GM23248 (cell line): ENCODE data around the gene SCOC. TPM values are rescaled to one million over a fixed set of nuclear protein-coding genes. Genes with fewer than 3 reads are reported as not detected.
A peak's percentile ranks its signal among the peaks of the same experiment; 100 is the strongest.

Source experiments
- DNase-seq: peaks from one replicate; pipeline ENCODE4 v3.0.0-alpha.2; 2015
- H2AFZ ChIP-seq: fragments of 200-600 bp; sonication (generic); 2 replicates; pipeline ENCODE4 v1.6.1; 2016; ENCODE audit warnings: antibody characterized with exemption
- H3F3A ChIP-seq: fragments of 200-600 bp; sonication (generic); 2 replicates; pipeline ENCODE4 v1.6.1; 2016; ENCODE audit warnings: mild to moderate bottlenecking, antibody characterized with exemption, mixed run types; ENCODE audit not compliant: insufficient read depth
- H3K27ac ChIP-seq: fragments of 200-600 bp; sonication (generic); 2 replicates; pipeline ENCODE4 v1.5.1; 2016; ENCODE audit warnings: mild to moderate bottlenecking
- H3K27me3 ChIP-seq: fragments of 200-600 bp; sonication (generic); replicated peaks from 2 replicates; pipeline ENCODE4 v1.6.1; 2016; ENCODE audit warnings: mild to moderate bottlenecking; ENCODE audit not compliant: insufficient read depth
- H3K36me3 ChIP-seq: fragments of 200-600 bp; sonication (generic); 2 replicates; pipeline ENCODE4 v1.6.1; 2016; ENCODE audit warnings: low read depth, mild to moderate bottlenecking
- H3K4me1 ChIP-seq: fragments of 200-600 bp; sonication (generic); 2 replicates; pipeline ENCODE4 v1.6.1; 2016; ENCODE audit warnings: mild to moderate bottlenecking; ENCODE audit not compliant: insufficient read depth
- H3K4me2 ChIP-seq: fragments of 200-600 bp; sonication (generic); one replicate; pipeline ENCODE4 v1.6.1; 2016; ENCODE audit warnings: mild to moderate bottlenecking; ENCODE audit not compliant: unreplicated experiment
- H3K4me3 ChIP-seq: fragments of 200-600 bp; sonication (generic); 2 replicates; pipeline ENCODE4 v1.5.1; 2016; ENCODE audit warnings: mild to moderate bottlenecking
- H3K79me2 ChIP-seq: fragments of 200-600 bp; sonication (generic); 2 replicates; pipeline ENCODE4 v1.6.1; 2016; ENCODE audit warnings: mild to moderate bottlenecking; ENCODE audit not compliant: insufficient read depth
- H3K9ac ChIP-seq: fragments of 200-600 bp; sonication (generic); 2 replicates; pipeline ENCODE4 v1.6.1; 2016; ENCODE audit warnings: mild to moderate bottlenecking
- H3K9me2 ChIP-seq: fragments of 200-600 bp; sonication (generic); 2 replicates; pipeline ENCODE4 v1.6.1; 2016; ENCODE audit warnings: mixed run types, mild to moderate bottlenecking, moderate library complexity; ENCODE audit not compliant: insufficient read depth
- H3K9me3 ChIP-seq: fragments of 200-600 bp; sonication (generic); one replicate; pipeline ENCODE4 v1.6.1; 2017; ENCODE audit warnings: low read depth
- H4K20me1 ChIP-seq: fragments of 200-600 bp; sonication (generic); 2 replicates; pipeline ENCODE4 v1.6.0; 2016; ENCODE audit not compliant: insufficient read depth
- EZH2 ChIP-seq: fragments of 200-600 bp; sonication (generic); IDR thresholded peaks from 2 replicates; pipeline ENCODE4 v1.6.1; 2018; ENCODE audit warnings: antibody characterized with exemption, mild to moderate bottlenecking; ENCODE audit not compliant: insufficient read depth, poor library complexity, severe bottlenecking
- EZH2phosphoT487 ChIP-seq: fragments of 200-600 bp; sonication (generic); IDR thresholded peaks from 2 replicates; pipeline ENCODE4 v1.6.1; 2018; ENCODE audit warnings: antibody characterized with exemption, moderate library complexity, mild to moderate bottlenecking, low read depth; ENCODE audit not compliant: insufficient read depth
- WGBS, 2 experiments: methylation state at CpG; one replicate each; pipeline ENCODE4 v1.1.6; 2015 to 2017; ENCODE audit warnings: low lambda C conversion rate in 2 of 2, low coverage in 1 of 2; ENCODE audit errors: missing lambda C conversion rate in 2 of 2; 5-methylcytosine and 5-hydroxymethylcytosine counted together
- in situ Hi-C: fragments of 300-500 bp; cut with MboI; formaldehyde crosslinking; loops from 2 replicates; pipeline ENCODE4 v1.15.0; 2020
- polyA plus RNA-seq: library from polyadenylated mRNA; unstranded; fragments of >200 nt; fragmentation: Nextera tagmentation; extraction: Ambion mirVana; gene quantifications from 2 replicates; pipeline ENCODE4 v1.2.1, GENCODE V29; 2016
- total RNA-seq: library from RNA; depleted of rRNA; stranded (reverse); fragments of >200 nt; shearing (Covaris generic); gene quantifications from 2 replicates; pipeline ENCODE4 v1.2.3, GENCODE V29; 2014

The SCOC gene
- total and polyA plus RNA-seq, 2 experiments from 2014 or later: 104 to 124 TPM

DNA sequence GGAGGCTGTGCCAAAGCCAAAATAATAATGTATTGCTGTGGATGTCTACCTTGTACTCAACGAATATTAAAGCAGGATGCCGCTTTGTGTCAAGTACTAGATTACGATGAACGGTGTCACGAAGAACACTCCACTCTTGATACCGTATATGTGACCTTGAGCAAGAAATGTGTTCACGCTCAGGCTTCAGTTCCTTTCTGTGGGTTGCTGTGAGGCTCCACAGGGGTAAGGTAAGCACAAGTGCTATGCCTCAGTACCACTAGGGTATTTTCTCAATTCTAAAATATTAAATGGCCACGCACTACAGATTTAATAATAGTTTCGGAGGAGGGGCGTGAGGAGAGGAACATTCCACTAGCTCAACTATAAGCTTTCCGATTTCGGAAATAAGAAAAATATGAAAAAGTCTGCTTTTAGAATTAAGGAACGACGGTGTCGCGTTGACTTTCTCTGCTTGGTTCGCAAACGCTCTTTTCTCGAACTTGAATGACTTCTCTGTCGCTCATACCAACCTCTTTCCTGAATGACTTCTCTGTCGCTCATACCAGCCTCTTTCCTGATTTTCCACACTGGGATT is 607 bp upstream of the SCOC start:
- Histone ChIP-seq H3K4me2 (peak overlapping the region; percentile 85), H3K4me1 (peaks cover 25% of the 10 kb centered on the region), H3K9ac (peak overlapping the region; percentile 79), H3F3A (peaks cover 25% of the 10 kb centered on the region), H2AFZ (peak overlapping the region; percentile 97), H3K9me2 (no peaks in the 10 kb centered on the region), H3K9me3 (no peaks in the 10 kb centered on the region), H4K20me1 (peaks cover 5% of the 10 kb centered on the region; the same call in 1 of the 2 replicates), H3K79me2 (peaks cover 40% of the 10 kb centered on the region), H3K27ac (peak overlapping the region; percentile 66), H3K27me3 (no peaks in the 10 kb centered on the region), H3K4me3 (peak overlapping the region; percentile 85), H3K36me3 (no peaks in the 10 kb centered on the region)
- in situ Hi-C loops: loop anchor here (25.0 kb wide), 2 partner anchors 239 to 764 kb away; partner anchors contain the start of gene RNF150
- no peak for TF ChIP-seq EZH2phosphoT487
- no peak for TF ChIP-seq EZH2
- DNase-seq: peak; percentile 55
- WGBS, 2 experiments: 6% methylated on average over 21 of the region's 21 CpGs

DNA sequence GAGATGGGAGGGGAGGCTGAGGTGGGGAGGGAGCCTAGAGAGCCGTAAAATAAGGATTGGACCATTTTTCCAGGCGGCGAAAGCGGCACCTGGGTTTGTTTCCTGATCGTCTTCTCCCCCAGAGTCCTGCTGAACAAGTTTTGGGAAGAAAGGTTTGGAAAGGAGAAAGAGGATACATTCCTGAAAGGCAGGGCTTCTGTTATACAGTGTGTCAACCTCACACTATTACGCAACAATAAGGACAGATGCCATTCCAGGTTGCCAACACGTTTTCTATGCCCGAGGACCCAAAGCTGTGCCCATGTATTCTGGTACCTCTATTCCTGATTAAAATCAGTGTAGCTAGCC is 658 bp downstream of the SCOC start:
- in situ Hi-C loops: loop anchor here (25.0 kb wide), 2 partner anchors 238 to 763 kb away; partner anchors contain the start of gene RNF150
- Histone ChIP-seq H4K20me1 (peaks cover 13% of the 10 kb centered on the region; the same call in 1 of the 2 replicates), H3K4me2 (peak overlapping the region; percentile 93), H3F3A (peaks cover 19% of the 10 kb centered on the region; the same call in 1 of the 2 replicates), H3K4me1 (peaks cover 19% of the 10 kb centered on the region), H3K9me3 (no peaks in the 10 kb centered on the region), H3K4me3 (peak overlapping the region; percentile 85), H2AFZ (peak overlapping the region; percentile 78), H3K9me2 (no peaks in the 10 kb centered on the region), H3K27me3 (no peaks in the 10 kb centered on the region), H3K9ac (peak overlapping the region; percentile 90), H3K79me2 (peaks cover 53% of the 10 kb centered on the region), H3K36me3 (no peaks in the 10 kb centered on the region), H3K27ac (peak overlapping the region; percentile 86)
- TF ChIP-seq EZH2phosphoT487: no peak
- no peak for TF ChIP-seq EZH2
- 0 to 1% methylated on average over 8 of the region's 8 CpGs for WGBS, 2 experiments
- DNase-seq: no peak

DNA sequence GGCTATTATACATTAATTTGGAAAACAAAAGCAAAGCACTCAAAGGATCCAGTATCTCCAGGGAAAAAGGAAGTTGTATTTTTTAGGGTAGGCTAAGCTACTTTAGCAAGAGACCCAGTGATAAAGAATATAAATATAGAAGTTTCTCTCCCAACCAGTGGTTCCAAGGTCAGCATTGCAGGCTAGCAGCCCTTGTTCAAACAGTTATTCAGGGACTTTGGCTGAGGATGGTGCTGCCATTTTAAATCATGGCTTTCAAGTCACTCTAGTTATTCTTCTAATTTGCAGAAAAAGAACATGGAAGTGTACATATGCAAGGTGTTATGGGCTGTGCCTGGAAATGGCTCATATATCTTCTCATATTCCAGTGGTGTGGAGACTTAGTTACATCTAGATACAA is 9.3 kb downstream of the SCOC start:
- Histone ChIP-seq H3K36me3 (peaks cover 25% of the 10 kb centered on the region), H3F3A (no peaks in the 10 kb centered on the region), H3K4me1 (no peaks in the 10 kb centered on the region), H3K4me2 (no peak overlapping the region), H4K20me1 (peaks cover 10% of the 10 kb centered on the region; the same call in 1 of the 2 replicates), H3K79me2 (peaks cover 32% of the 10 kb centered on the region), H2AFZ (no peak overlapping the region), H3K9me2 (no peaks in the 10 kb centered on the region), H3K27ac (no peak overlapping the region), H3K9me3 (no peaks in the 10 kb centered on the region), H3K27me3 (no peaks in the 10 kb centered on the region), H3K9ac (no peak overlapping the region), H3K4me3 (no peak overlapping the region)
- in situ Hi-C loops: no loop called here
- DNase-seq: no peak
- TF ChIP-seq EZH2phosphoT487 (no peak), EZH2 (no peak)

DNA sequence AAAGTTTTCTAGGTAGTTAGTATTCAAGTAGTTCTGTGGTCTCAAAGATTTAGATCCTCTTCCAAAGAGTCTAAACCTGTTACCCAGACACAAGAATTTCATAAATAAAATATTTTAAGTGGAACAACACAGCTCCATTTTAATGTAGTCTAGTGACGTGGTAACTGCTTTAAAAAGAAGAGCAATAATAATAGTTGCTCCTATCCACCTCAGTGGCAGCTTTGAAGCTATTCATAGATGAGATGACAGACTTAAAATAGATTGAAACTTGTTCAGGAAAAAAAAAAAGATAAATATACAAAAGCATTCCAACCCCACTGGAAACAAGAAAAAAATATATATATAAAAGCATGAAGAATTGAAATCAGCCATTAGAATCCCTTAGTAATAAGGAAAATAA is 14.6 kb downstream of the SCOC start:
- no peaks in the 10 kb centered on the region for H3K36me3 ChIP-seq
- H3K27me3 ChIP-seq: no peaks in the 10 kb centered on the region
- no peaks in the 10 kb centered on the region for H3K9me2 ChIP-seq
- in situ Hi-C loops: no loop called here
- H3K4me2 ChIP-seq: no peak overlapping the region
- H3K79me2 ChIP-seq: no peaks in the 10 kb centered on the region
- 95 to 98% methylated on average over 1 of the region's 1 CpG for WGBS, 2 experiments
- H3K9ac ChIP-seq: no peak overlapping the region
- no peaks in the 10 kb centered on the region for H4K20me1 ChIP-seq
- H3K27ac ChIP-seq: no peak overlapping the region
- no peak overlapping the region for H3K4me3 ChIP-seq
- no peak overlapping the region for H2AFZ ChIP-seq
- no peaks in the 10 kb centered on the region for H3K9me3 ChIP-seq
- DNase-seq: no peak
- no peak for TF ChIP-seq EZH2phosphoT487
- H3K4me1 ChIP-seq: no peaks in the 10 kb centered on the region
- H3F3A ChIP-seq: no peaks in the 10 kb centered on the region

DNA sequence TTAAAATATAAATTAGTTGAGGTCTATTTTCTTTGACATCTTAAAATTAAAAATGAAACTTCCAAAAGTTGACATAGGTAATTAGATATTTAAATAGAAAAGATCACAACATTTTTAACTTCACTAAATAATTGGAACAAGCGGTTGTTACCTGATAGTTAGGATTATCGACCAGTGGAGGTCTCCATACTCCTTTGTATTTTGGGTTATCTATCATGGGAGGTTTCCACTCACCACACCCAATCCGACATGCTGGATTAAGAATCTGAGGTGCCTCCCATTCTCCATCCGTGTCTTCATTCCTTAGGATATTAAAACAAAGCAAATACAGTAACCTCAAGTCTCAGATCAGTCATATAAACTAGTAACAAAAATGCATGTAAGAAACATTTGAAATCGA is 22.2 kb downstream of the SCOC start:
- TF ChIP-seq EZH2phosphoT487: no peak
- no peaks in the 10 kb centered on the region for H3F3A ChIP-seq
- no peaks in the 10 kb centered on the region for H3K4me1 ChIP-seq
- no peak for DNase-seq
- WGBS, 2 experiments: 74% methylated on average over 5 of the region's 5 CpGs
- no peaks in the 10 kb centered on the region for H3K27me3 ChIP-seq
- H4K20me1 ChIP-seq: no peaks in the 10 kb centered on the region
- no peak overlapping the region for H3K9ac ChIP-seq
- H2AFZ ChIP-seq: no peak overlapping the region
- no peak overlapping the region for H3K27ac ChIP-seq
- in situ Hi-C loops: no loop called here
- H3K9me2 ChIP-seq: no peaks in the 10 kb centered on the region
- no peak overlapping the region for H3K4me3 ChIP-seq
- H3K36me3 ChIP-seq: no peaks in the 10 kb centered on the region
- no peak overlapping the region for H3K4me2 ChIP-seq
- H3K79me2 ChIP-seq: no peaks in the 10 kb centered on the region
- no peaks in the 10 kb centered on the region for H3K9me3 ChIP-seq
